Femur (tissue), 1 donor: ENCODE results near the gene TTN.

ENCODE experiments used
- DNase-seq: peaks from one replicate; pipeline ENCODE4 v3.0.0-alpha.2; 2017

TTN gene

GRCh38 chr2:178811045-178811444 is 3.8 kb upstream of the TTN start:
- no peak for DNase-seq

GRCh38 chr2:178810422-178810821 is 3.2 kb upstream of the TTN start:
- DNase-seq: no peak

GRCh38 chr2:178806543-178806942 is 680 bp downstream of the TTN start:
- no peak for DNase-seq

- DNase-seq: no peak
These were observed 1.8 kb downstream of the TTN start for GRCh38 chr2:178805457-178805856.

- no peak for DNase-seq
These were observed 2.4 kb downstream of the TTN start for GRCh38 chr2:178804791-178805190.

GRCh38 chr2:178800510-178800909 is 6.7 kb downstream of the TTN start:
- DNase-seq: no peak

- no peak for DNase-seq
These were observed 7.9 kb downstream of the TTN start for GRCh38 chr2:178799305-178799704.

GRCh38 chr2:178796079-178796677 is 11.0 kb downstream of the TTN start:
- no peak for DNase-seq

- DNase-seq: no peak
These were observed 19.3 kb downstream of the TTN start for GRCh38 chr2:178787934-178788333.

- DNase-seq: no peak
These were observed 20.1 kb downstream of the TTN start for GRCh38 chr2:178787155-178787554.

GRCh38 chr2:178783889-178784288 is 23.3 kb downstream of the TTN start:
- DNase-seq: no peak

- DNase-seq: no peak
These were observed 25.0 kb downstream of the TTN start for GRCh38 chr2:178782236-178782635.

GRCh38 chr2:178777577-178777976 is 29.6 kb downstream of the TTN start:
- no peak for DNase-seq

- DNase-seq: no peak
These were observed 30.5 kb downstream of the TTN start for GRCh38 chr2:178776751-178777150.

- DNase-seq: no peak
These were observed 31.2 kb downstream of the TTN start for GRCh38 chr2:178775975-178776374.

GRCh38 chr2:178770518-178770917 is 36.7 kb downstream of the TTN start:
- DNase-seq: no peak

GRCh38 chr2:178767094-178768060 is 39.8 kb downstream of the TTN start:
- DNase-seq: no peak

GRCh38 chr2:178764097-178764496 is 43.1 kb downstream of the TTN start:
- no peak for DNase-seq

GRCh38 chr2:178761759-178762371 is 45.4 kb downstream of the TTN start:
- DNase-seq: no peak

- no peak for DNase-seq
These were observed 50.4 kb downstream of the TTN start for GRCh38 chr2:178756843-178757242.

- DNase-seq: no peak
These were observed 50.9 kb downstream of the TTN start for GRCh38 chr2:178756343-178756742.

- DNase-seq: no peak
These were observed 59.5 kb downstream of the TTN start for GRCh38 chr2:178747767-178748166.

GRCh38 chr2:178734518-178734917 is 72.7 kb downstream of the TTN start:
- no peak for DNase-seq

- DNase-seq: no peak
These were observed 73.2 kb downstream of the TTN start for GRCh38 chr2:178733975-178734374.
